GM21526 (cell line): Measurements from ENCODE around the gene KDF1.
"Not testable (repeated sequence)": the region's sequence is repeated elsewhere in the genome, so short reads cannot be mapped to it uniquely, and the experiment has no call there.

Experiments used
- ATAC-seq: cut with Tn5 transposase; IDR thresholded peaks from one replicate; pipeline ENCODE4 v1.9.1; 2021; ENCODE audit warnings: moderate library complexity; ENCODE audit not compliant: unreplicated experiment, low FRiP score

KDF1 gene

GRCh38 chr1:26994787-26995517 lies 34.7 kb upstream of the KDF1 start:
- no peak for ATAC-seq

GRCh38 chr1:26994020-26994786 lies 33.9 kb upstream of the KDF1 start:
- ATAC-seq: no peak

- no peak for ATAC-seq
Measured at GRCh38 chr1:26993237-26994019, 33.2 kb upstream of the KDF1 start, which contains the start of gene TRNP1. TRNP1 (plus strand) TSS chr1:26993692; CDS start chr1:26993787, 95 bp downstream.

GRCh38 chr1:26991310-26992116 lies 31.2 kb upstream of the KDF1 start:
- ATAC-seq: no peak

- not testable (repeated sequence) for ATAC-seq
Measured at GRCh38 chr1:26989403-26990109, 29.3 kb upstream of the KDF1 start.

GRCh38 chr1:26986658-26987057 lies 26.4 kb upstream of the KDF1 start:
- no peak for ATAC-seq

GRCh38 chr1:26984291-26984690 lies 24.0 kb upstream of the KDF1 start:
- no peak for ATAC-seq

- no peak for ATAC-seq
Measured at GRCh38 chr1:26983863-26984262, 23.6 kb upstream of the KDF1 start.

GRCh38 chr1:26981146-26981846 lies 21.0 kb upstream of the KDF1 start:
- no peak for ATAC-seq

- no peak for ATAC-seq
Measured at GRCh38 chr1:26978901-26979300, 18.6 kb upstream of the KDF1 start.

GRCh38 chr1:26976621-26977510 lies 16.6 kb upstream of the KDF1 start:
- no peak for ATAC-seq

- ATAC-seq: no peak
Measured at GRCh38 chr1:26972821-26973220, 12.6 kb upstream of the KDF1 start.

GRCh38 chr1:26972390-26972789 lies 12.1 kb upstream of the KDF1 start:
- no peak for ATAC-seq

GRCh38 chr1:26971590-26971989 lies 11.3 kb upstream of the KDF1 start:
- ATAC-seq: no peak

- no peak for ATAC-seq
Measured at GRCh38 chr1:26970810-26971209, 10.5 kb upstream of the KDF1 start.

GRCh38 chr1:26965628-26966027 lies 5.4 kb upstream of the KDF1 start:
- ATAC-seq: no peak

- no peak for ATAC-seq
Measured at GRCh38 chr1:26965213-26965612, 4.9 kb upstream of the KDF1 start.

GRCh38 chr1:26961826-26962225 lies 1.6 kb upstream of the KDF1 start:
- ATAC-seq: no peak
